ENCODE data around the gene NHSL2.

GRCh38 chrX:71938371-71938770 is 27.7 kb downstream of the NHSL2 start:
- TF ChIP-seq EZH2phosphoT487 (IDR thresholded peaks at IDR 0.05; ENCODE audit: borderline replicate concordance, low read depth, low read length) (no peak), CTCF (conservative IDR thresholded peaks at IDR 0.05; ENCODE audit: low read length) (no peak)
